ENCODE data around the gene PDK1.
A peak's percentile ranks its signal among the peaks of the same experiment; 100 is the strongest.

The PDK1 gene

GRCh38 chr2:172574965-172575364, 19.1 kb downstream of the PDK1 start:
- Histone ChIP-seq H3K9me3 (ENCODE audit: control extremely low read depth in 1 of 5, control insufficient read depth in 4 of 5, insufficient read depth in 2 of 5, low read depth in 1 of 5, low read length in 4 of 5) (peaks cover 7 to 51% (median 22%) of the 10 kb centered on the region in 5 experiments), H3K36me3 (ENCODE audit: control insufficient read depth in 4 of 4, insufficient read depth in 4 of 4, low read length in 3 of 4) (peaks cover 4 to 59% (median 23%) of the 10 kb centered on the region in 4 experiments), H3K4me1 (ENCODE audit: control extremely low read depth in 1 of 4, control insufficient read depth in 4 of 4, insufficient read depth in 4 of 4, low read length in 3 of 4) (no peaks in the 10 kb centered on the region), H3K27me3 (replicated peaks in 2 of 5; ENCODE audit: control insufficient read depth in 4 of 5, insufficient read depth in 5 of 5, low read length in 4 of 5) (peaks cover 0 to 11% (median 0%) of the 10 kb centered on the region in 5 experiments), H3K27ac (ENCODE audit: insufficient read depth in 1 of 2, low read depth in 1 of 2, low read length in 2 of 2, poor library complexity in 1 of 2, severe bottlenecking in 2 of 2) (no peak overlapping the region), H3K4me3 (ENCODE audit: control insufficient read depth in 1 of 7, extremely low read depth in 1 of 7, insufficient read depth in 4 of 7, low read depth in 2 of 7, low read length in 6 of 7) (no peak overlapping the region)
- ChIA-PET POLR2A (no interaction called here), CTCF (no interaction called here)
- WGBS (ENCODE audit: insufficient coverage) = no CpG with 5 or more reads among the region's 1 CpG
- peak in 2 of 3 donors; percentile 18 to 27 for DNase-seq

- Histone ChIP-seq H3K9me3 (ENCODE audit: control extremely low read depth in 1 of 5, control insufficient read depth in 4 of 5, insufficient read depth in 2 of 5, low read depth in 1 of 5, low read length in 4 of 5) (peaks cover 7 to 60% (median 20%) of the 10 kb centered on the region in 5 experiments), H3K27me3 (replicated peaks in 2 of 5; ENCODE audit: control insufficient read depth in 4 of 5, insufficient read depth in 5 of 5, low read length in 4 of 5) (peaks cover 0 to 28% (median 4%) of the 10 kb centered on the region in 5 experiments), H3K4me3 (ENCODE audit: control insufficient read depth in 1 of 7, extremely low read depth in 1 of 7, insufficient read depth in 4 of 7, low read depth in 2 of 7, low read length in 6 of 7) (no peak overlapping the region), H3K36me3 (ENCODE audit: control insufficient read depth in 4 of 4, insufficient read depth in 4 of 4, low read length in 3 of 4) (peaks cover 0 to 56% (median 32%) of the 10 kb centered on the region in 4 experiments), H3K27ac (ENCODE audit: insufficient read depth in 1 of 2, low read depth in 1 of 2, low read length in 2 of 2, poor library complexity in 1 of 2, severe bottlenecking in 2 of 2) (no peak overlapping the region), H3K4me1 (ENCODE audit: control extremely low read depth in 1 of 4, control insufficient read depth in 4 of 4, insufficient read depth in 4 of 4, low read length in 3 of 4) (no peaks in the 10 kb centered on the region)
- ChIA-PET CTCF (no interaction called here), POLR2A (no interaction called here)
- WGBS (ENCODE audit: insufficient coverage) = 100% methylated on average over 1 of the region's 1 CpG
- peak in 2 of 3 donors; percentile 17 to 39 for DNase-seq
These were observed 22.2 kb downstream of the PDK1 start for GRCh38 chr2:172578054-172578453.

GRCh38 chr2:172578860-172579512, 23.1 kb downstream of the PDK1 start:
- no peak for DNase-seq
- CTCF ChIA-PET = interaction anchor here (1.0 kb wide), 1 partner anchor 15 kb away, joined by 4 read pairs; no protein-coding TSS in a partner anchor
- peaks cover 7 to 59% (median 20%) of the 10 kb centered on the region in 5 experiments for H3K9me3 ChIP-seq (ENCODE audit: control extremely low read depth in 1 of 5, control insufficient read depth in 4 of 5, insufficient read depth in 2 of 5, low read depth in 1 of 5, low read length in 4 of 5)
- peaks cover 0 to 54% (median 28%) of the 10 kb centered on the region in 4 experiments for H3K36me3 ChIP-seq (ENCODE audit: control insufficient read depth in 4 of 4, insufficient read depth in 4 of 4, low read length in 3 of 4)
- POLR2A ChIA-PET = no interaction called here
- no peak overlapping the region for H3K27ac ChIP-seq (ENCODE audit: insufficient read depth in 1 of 2, low read depth in 1 of 2, low read length in 2 of 2, poor library complexity in 1 of 2, severe bottlenecking in 2 of 2)
- no peak overlapping the region for H3K4me3 ChIP-seq (ENCODE audit: control insufficient read depth in 1 of 7, extremely low read depth in 1 of 7, insufficient read depth in 4 of 7, low read depth in 2 of 7, low read length in 6 of 7)
- H3K4me1 ChIP-seq (ENCODE audit: control extremely low read depth in 1 of 4, control insufficient read depth in 4 of 4, insufficient read depth in 4 of 4, low read length in 3 of 4) = no peaks in the 10 kb centered on the region
- 100% methylated on average over 1 of the region's 2 CpGs for WGBS (ENCODE audit: insufficient coverage)
- peaks cover 0 to 29% (median 8%) of the 10 kb centered on the region in 5 experiments for H3K27me3 ChIP-seq (replicated peaks in 2 of 5; ENCODE audit: control insufficient read depth in 4 of 5, insufficient read depth in 5 of 5, low read length in 4 of 5)

GRCh38 chr2:172580544-172580943, 24.7 kb downstream of the PDK1 start:
- no peak overlapping the region for H3K4me3 ChIP-seq (ENCODE audit: control insufficient read depth in 1 of 7, extremely low read depth in 1 of 7, insufficient read depth in 4 of 7, low read depth in 2 of 7, low read length in 6 of 7)
- POLR2A ChIA-PET = interaction anchor here (0.6 kb wide), 1 partner anchor 20 kb away, joined by 6 read pairs; no protein-coding TSS in a partner anchor
- no peak for DNase-seq
- H3K36me3 ChIP-seq (ENCODE audit: control insufficient read depth in 4 of 4, insufficient read depth in 4 of 4, low read length in 3 of 4) = peaks cover 3 to 44% (median 24%) of the 10 kb centered on the region in 4 experiments
- CTCF ChIA-PET = no interaction called here
- H3K4me1 ChIP-seq (ENCODE audit: control extremely low read depth in 1 of 4, control insufficient read depth in 4 of 4, insufficient read depth in 4 of 4, low read length in 3 of 4) = no peaks in the 10 kb centered on the region
- peaks cover 3 to 46% (median 18%) of the 10 kb centered on the region in 5 experiments for H3K9me3 ChIP-seq (ENCODE audit: control extremely low read depth in 1 of 5, control insufficient read depth in 4 of 5, insufficient read depth in 2 of 5, low read depth in 1 of 5, low read length in 4 of 5)
- H3K27ac ChIP-seq (ENCODE audit: insufficient read depth in 1 of 2, low read depth in 1 of 2, low read length in 2 of 2, poor library complexity in 1 of 2, severe bottlenecking in 2 of 2) = no peak overlapping the region
- peaks cover 0 to 37% (median 11%) of the 10 kb centered on the region in 5 experiments for H3K27me3 ChIP-seq (replicated peaks in 2 of 5; ENCODE audit: control insufficient read depth in 4 of 5, insufficient read depth in 5 of 5, low read length in 4 of 5)

- H3K27ac ChIP-seq (ENCODE audit: insufficient read depth in 1 of 2, low read depth in 1 of 2, low read length in 2 of 2, poor library complexity in 1 of 2, severe bottlenecking in 2 of 2) = no peak overlapping the region
- peaks cover 3 to 39% (median 26%) of the 10 kb centered on the region in 4 experiments for H3K36me3 ChIP-seq (ENCODE audit: control insufficient read depth in 4 of 4, insufficient read depth in 4 of 4, low read length in 3 of 4)
- no peak overlapping the region for H3K4me3 ChIP-seq (ENCODE audit: control insufficient read depth in 1 of 7, extremely low read depth in 1 of 7, insufficient read depth in 4 of 7, low read depth in 2 of 7, low read length in 6 of 7)
- ChIA-PET POLR2A (no interaction called here), CTCF (interaction anchor here (0.9 to 1.5 kb wide), 2 partner anchors 10 to 14 kb away, joined by 3 to 6 read pairs; no protein-coding TSS in a partner anchor)
- no CpG with 5 or more reads among the region's 1 CpG for WGBS (ENCODE audit: insufficient coverage)
- no peak for DNase-seq
- peaks cover under 1 to 30% (median 12%) of the 10 kb centered on the region in 5 experiments for H3K9me3 ChIP-seq (ENCODE audit: control extremely low read depth in 1 of 5, control insufficient read depth in 4 of 5, insufficient read depth in 2 of 5, low read depth in 1 of 5, low read length in 4 of 5)
- peaks cover 0 to 45% (median 11%) of the 10 kb centered on the region in 5 experiments for H3K27me3 ChIP-seq (replicated peaks in 2 of 5; ENCODE audit: control insufficient read depth in 4 of 5, insufficient read depth in 5 of 5, low read length in 4 of 5)
- peaks cover 0 to 4% (median 0%) of the 10 kb centered on the region in 4 experiments for H3K4me1 ChIP-seq (ENCODE audit: control extremely low read depth in 1 of 4, control insufficient read depth in 4 of 4, insufficient read depth in 4 of 4, low read length in 3 of 4)
These were observed 26.8 kb downstream of the PDK1 start for GRCh38 chr2:172582656-172583055.

GRCh38 chr2:172586245-172586891, 30.5 kb downstream of the PDK1 start:
- Histone ChIP-seq H3K4me3 (ENCODE audit: control insufficient read depth in 1 of 7, extremely low read depth in 1 of 7, insufficient read depth in 4 of 7, low read depth in 2 of 7, low read length in 6 of 7) (no peak overlapping the region), H3K4me1 (ENCODE audit: control extremely low read depth in 1 of 4, control insufficient read depth in 4 of 4, insufficient read depth in 4 of 4, low read length in 3 of 4) (peaks cover 0 to 4% (median 0%) of the 10 kb centered on the region in 4 experiments), H3K36me3 (ENCODE audit: control insufficient read depth in 4 of 4, insufficient read depth in 4 of 4, low read length in 3 of 4) (peaks cover 3 to 43% (median 29%) of the 10 kb centered on the region in 4 experiments), H3K9me3 (ENCODE audit: control extremely low read depth in 1 of 5, control insufficient read depth in 4 of 5, insufficient read depth in 2 of 5, low read depth in 1 of 5, low read length in 4 of 5) (peaks cover 0 to 24% (median 9%) of the 10 kb centered on the region in 5 experiments), H3K27ac (ENCODE audit: insufficient read depth in 1 of 2, low read depth in 1 of 2, low read length in 2 of 2, poor library complexity in 1 of 2, severe bottlenecking in 2 of 2) (no peak overlapping the region), H3K27me3 (replicated peaks in 2 of 5; ENCODE audit: control insufficient read depth in 4 of 5, insufficient read depth in 5 of 5, low read length in 4 of 5) (peaks cover 0 to 58% (median 18%) of the 10 kb centered on the region in 5 experiments)
- peak; percentile 24 to 63 (median 53) for DNase-seq
- CTCF ChIA-PET = interaction anchor here (1.1 kb wide), 1 partner anchor 124 kb away, joined by 3 read pairs; no protein-coding TSS in a partner anchor
- POLR2A ChIA-PET = no interaction called here
- 94% methylated on average over 3 of the region's 9 CpGs for WGBS (ENCODE audit: insufficient coverage)
